GM12872 (cell line): ENCODE results near the gene ENHO.

Source experiments
- CTCF ChIP-seq: IDR thresholded peaks from 3 replicates; pipeline ENCODE4 v1.5.1; 2011; ENCODE audit warnings: low read depth, mild to moderate bottlenecking, low read length, moderate library complexity; ENCODE audit not compliant: insufficient read depth

The ENHO gene

GRCh38 chr9:34486572-34486971 lies 36.2 kb downstream of the ENHO start:
- TF ChIP-seq CTCF, result no peak

- no peak for TF ChIP-seq CTCF
These were observed 37.0 kb downstream of the ENHO start for GRCh38 chr9:34485822-34486221.

- no peak for TF ChIP-seq CTCF
These were observed 38.1 kb downstream of the ENHO start for GRCh38 chr9:34484678-34485077.

- no peak for TF ChIP-seq CTCF
These were observed 43.3 kb downstream of the ENHO start for GRCh38 chr9:34479431-34479866.

GRCh38 chr9:34477541-34477940 lies 45.2 kb downstream of the ENHO start:
- no peak for TF ChIP-seq CTCF

GRCh38 chr9:34475097-34475496 lies 47.7 kb downstream of the ENHO start:
- TF ChIP-seq CTCF, result no peak
